ENCODE data around the gene MUSTN1.

The MUSTN1 gene

GRCh38 chr3:52834871-52835501 lies at the start of gene MUSTN1:
Gene MUSTN1, minus strand, starts transcription at chr3:52835019. Its CDS starts 71 bp downstream, at chr3:52834948.
- H3K27me3 ChIP-seq (ENCODE audit: control insufficient read depth, insufficient read depth, low read length), result no peaks in the 10 kb centered on the region
- no peak within 1 kb of the TSS for H3K4me2 ChIP-seq (ENCODE audit: low read length)
- no peaks in the 10 kb centered on the region for H3K9me3 ChIP-seq (ENCODE audit: control insufficient read depth, low read length)
- no peaks in the 10 kb centered on the region for H3K36me3 ChIP-seq (ENCODE audit: control insufficient read depth, insufficient read depth, low read length)
- H2AFZ ChIP-seq, result no peak within 1 kb of the TSS
- H3K4me3 ChIP-seq (ENCODE audit: low read depth, low read length), result no peak within 1 kb of the TSS
- no peaks in the 10 kb centered on the region for H3K79me2 ChIP-seq
- H3K9ac ChIP-seq, result no peak within 1 kb of the TSS
- H3K27ac ChIP-seq, result no peak within 1 kb of the TSS
- H3K4me1 ChIP-seq, result no peaks in the 10 kb centered on the region
- TF ChIP-seq, protein P1, sequence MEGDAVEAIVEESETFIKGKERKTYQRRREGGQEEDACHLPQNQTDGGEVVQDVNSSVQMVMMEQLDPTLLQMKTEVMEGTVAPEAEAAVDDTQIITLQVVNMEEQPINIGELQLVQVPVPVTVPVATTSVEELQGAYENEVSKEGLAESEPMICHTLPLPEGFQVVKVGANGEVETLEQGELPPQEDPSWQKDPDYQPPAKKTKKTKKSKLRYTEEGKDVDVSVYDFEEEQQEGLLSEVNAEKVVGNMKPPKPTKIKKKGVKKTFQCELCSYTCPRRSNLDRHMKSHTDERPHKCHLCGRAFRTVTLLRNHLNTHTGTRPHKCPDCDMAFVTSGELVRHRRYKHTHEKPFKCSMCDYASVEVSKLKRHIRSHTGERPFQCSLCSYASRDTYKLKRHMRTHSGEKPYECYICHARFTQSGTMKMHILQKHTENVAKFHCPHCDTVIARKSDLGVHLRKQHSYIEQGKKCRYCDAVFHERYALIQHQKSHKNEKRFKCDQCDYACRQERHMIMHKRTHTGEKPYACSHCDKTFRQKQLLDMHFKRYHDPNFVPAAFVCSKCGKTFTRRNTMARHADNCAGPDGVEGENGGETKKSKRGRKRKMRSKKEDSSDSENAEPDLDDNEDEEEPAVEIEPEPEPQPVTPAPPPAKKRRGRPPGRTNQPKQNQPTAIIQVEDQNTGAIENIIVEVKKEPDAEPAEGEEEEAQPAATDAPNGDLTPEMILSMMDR (IDR thresholded peaks at IDR 0.05), result no peak

DNA sequence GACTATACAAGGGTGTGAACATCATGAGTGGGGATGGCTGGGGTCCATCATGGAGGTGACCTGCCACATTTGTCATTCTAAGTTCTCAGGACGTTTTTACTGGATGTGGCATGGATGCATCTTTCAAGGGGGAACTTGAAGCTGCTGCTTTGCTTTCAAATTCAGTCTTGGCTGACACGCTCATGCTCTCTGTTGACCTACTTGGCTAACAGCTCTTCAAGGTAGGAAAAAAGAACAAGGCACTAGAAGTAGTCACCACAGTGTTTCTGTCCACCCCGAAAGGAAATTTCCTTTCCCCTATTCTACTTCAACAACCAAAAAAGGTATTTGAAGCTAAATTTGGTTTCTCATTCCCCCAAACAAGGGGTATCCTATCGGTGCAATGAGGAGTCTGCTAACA lies 47.6 kb upstream of the MUSTN1 start:
- Histone ChIP-seq H3K4me2 (ENCODE audit: low read length) (no peak overlapping the region), H3K4me3 (ENCODE audit: low read depth, low read length) (no peak overlapping the region), H3K27ac (no peak overlapping the region), H3K9me3 (ENCODE audit: control insufficient read depth, low read length) (no peaks in the 10 kb centered on the region), H3K27me3 (ENCODE audit: control insufficient read depth, insufficient read depth, low read length) (no peaks in the 10 kb centered on the region), H2AFZ (no peak overlapping the region), H3K9ac (no peak overlapping the region), H3K36me3 (ENCODE audit: control insufficient read depth, insufficient read depth, low read length) (no peaks in the 10 kb centered on the region), H3K79me2 (peaks cover 13% of the 10 kb centered on the region), H3K4me1 (no peaks in the 10 kb centered on the region)
- TF ChIP-seq, protein P1 (IDR thresholded peaks at IDR 0.05), result no peak

GRCh38 chr3:52881871-52882270 lies 47.1 kb upstream of the MUSTN1 start:
- Histone ChIP-seq H3K27ac (no peak overlapping the region), H3K36me3 (ENCODE audit: control insufficient read depth, insufficient read depth, low read length) (no peaks in the 10 kb centered on the region)
- TF ChIP-seq, protein P1 (IDR thresholded peaks at IDR 0.05), result no peak

GRCh38 chr3:52880474-52880873 lies 45.7 kb upstream of the MUSTN1 start:
- Histone ChIP-seq H3K4me2 (ENCODE audit: low read length) (no peak overlapping the region), H2AFZ (no peak overlapping the region), H3K9me3 (ENCODE audit: control insufficient read depth, low read length) (no peaks in the 10 kb centered on the region), H3K27ac (no peak overlapping the region), H3K9ac (no peak overlapping the region), H3K79me2 (peaks cover 20% of the 10 kb centered on the region), H3K4me3 (ENCODE audit: low read depth, low read length) (no peak overlapping the region), H3K36me3 (ENCODE audit: control insufficient read depth, insufficient read depth, low read length) (no peaks in the 10 kb centered on the region), H3K4me1 (no peaks in the 10 kb centered on the region), H3K27me3 (ENCODE audit: control insufficient read depth, insufficient read depth, low read length) (no peaks in the 10 kb centered on the region)
- TF ChIP-seq, protein P1 (IDR thresholded peaks at IDR 0.05), result no peak

More at GRCh38 chr3:52881871-52882270, 47.1 kb upstream of the MUSTN1 start:
- Histone ChIP-seq H3K4me1 (no peaks in the 10 kb centered on the region), H2AFZ (no peak overlapping the region), H3K79me2 (peaks cover 17% of the 10 kb centered on the region), H3K9me3 (ENCODE audit: control insufficient read depth, low read length) (no peaks in the 10 kb centered on the region), H3K27me3 (ENCODE audit: control insufficient read depth, insufficient read depth, low read length) (no peaks in the 10 kb centered on the region), H3K4me2 (ENCODE audit: low read length) (no peak overlapping the region), H3K4me3 (ENCODE audit: low read depth, low read length) (no peak overlapping the region), H3K9ac (no peak overlapping the region)

DNA sequence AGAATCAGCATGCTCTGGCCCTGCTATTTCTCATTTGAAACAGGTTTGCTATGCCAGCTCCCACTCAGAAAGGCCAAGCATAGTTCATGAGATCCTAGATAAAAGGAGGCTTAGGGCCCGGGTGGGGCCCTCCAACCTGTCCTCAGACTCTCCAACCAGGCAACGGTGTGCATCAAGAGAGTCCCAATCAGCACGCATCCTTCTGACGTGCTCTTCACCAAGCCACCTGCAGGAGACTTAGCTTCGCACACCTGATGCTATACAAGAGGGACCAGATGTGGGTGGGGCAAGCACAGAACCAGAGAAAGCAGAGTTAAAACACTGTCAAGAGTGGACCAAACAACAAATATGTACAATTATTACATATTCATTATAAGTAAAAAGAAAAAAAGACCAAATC lies 45.2 kb upstream of the MUSTN1 start:
- Histone ChIP-seq H3K27ac (no peak overlapping the region), H3K27me3 (ENCODE audit: control insufficient read depth, insufficient read depth, low read length) (no peaks in the 10 kb centered on the region), H3K4me3 (ENCODE audit: low read depth, low read length) (no peak overlapping the region), H3K9me3 (ENCODE audit: control insufficient read depth, low read length) (no peaks in the 10 kb centered on the region), H2AFZ (no peak overlapping the region), H3K79me2 (peaks cover 20% of the 10 kb centered on the region), H3K4me1 (no peaks in the 10 kb centered on the region), H3K36me3 (ENCODE audit: control insufficient read depth, insufficient read depth, low read length) (no peaks in the 10 kb centered on the region), H3K9ac (no peak overlapping the region), H3K4me2 (ENCODE audit: low read length) (no peak overlapping the region)
- TF ChIP-seq, protein P1 (IDR thresholded peaks at IDR 0.05), result no peak
